Chondrocyte (in vitro differentiated cells): ENCODE measurements around the gene TNFRSF4. TPM values are rescaled to one million over a fixed set of nuclear protein-coding genes. Genes with fewer than 3 reads are reported as not detected.

Experiments
- DNase-seq: peaks from one replicate; pipeline ENCODE4 v3.0.0; 2021; ENCODE audit warnings: mixed read lengths, low spot score
- H3K27ac Mint-ChIP-seq: one replicate; pipeline ENCODE4 v1.8.0; 2021; ENCODE audit warnings: mild to moderate bottlenecking, moderate library complexity, mixed read lengths; ENCODE audit not compliant: unreplicated experiment
- H3K27me3 Mint-ChIP-seq: 2 replicates; pipeline ENCODE4 v1.8.0; 2021; ENCODE audit warnings: low read depth, mixed read lengths
- H3K36me3 Mint-ChIP-seq: 2 replicates; pipeline ENCODE4 v1.8.0; 2021; ENCODE audit warnings: low read depth, mixed read lengths
- H3K4me1 Mint-ChIP-seq: 2 replicates; pipeline ENCODE4 v1.8.0; 2021; ENCODE audit warnings: low read depth, mild to moderate bottlenecking, mixed read lengths
- H3K4me3 Mint-ChIP-seq: one replicate; pipeline ENCODE4 v1.8.0; 2021; ENCODE audit warnings: mild to moderate bottlenecking, moderate library complexity, mixed read lengths; ENCODE audit not compliant: unreplicated experiment
- H3K9me3 Mint-ChIP-seq: 2 replicates; pipeline ENCODE4 v1.8.0; 2021; ENCODE audit warnings: low read depth, mixed read lengths
- total RNA-seq: library from RNA; stranded (reverse); gene quantifications from 3 replicates; pipeline ENCODE4 v1.2.1, GENCODE V29; 2021
- TF ChIP-seq, protein P1 (sequence below): fragments of 200-600 bp; sonication (generic); IDR thresholded peaks from 2 replicates; pipeline ENCODE4 v1.5.0; 2021; ENCODE audit warnings: antibody characterized with exemption, mild to moderate bottlenecking, moderate library complexity

TNFRSF4 gene
- total RNA-seq, 1 donor from 2014 or later: not detected

DNA sequence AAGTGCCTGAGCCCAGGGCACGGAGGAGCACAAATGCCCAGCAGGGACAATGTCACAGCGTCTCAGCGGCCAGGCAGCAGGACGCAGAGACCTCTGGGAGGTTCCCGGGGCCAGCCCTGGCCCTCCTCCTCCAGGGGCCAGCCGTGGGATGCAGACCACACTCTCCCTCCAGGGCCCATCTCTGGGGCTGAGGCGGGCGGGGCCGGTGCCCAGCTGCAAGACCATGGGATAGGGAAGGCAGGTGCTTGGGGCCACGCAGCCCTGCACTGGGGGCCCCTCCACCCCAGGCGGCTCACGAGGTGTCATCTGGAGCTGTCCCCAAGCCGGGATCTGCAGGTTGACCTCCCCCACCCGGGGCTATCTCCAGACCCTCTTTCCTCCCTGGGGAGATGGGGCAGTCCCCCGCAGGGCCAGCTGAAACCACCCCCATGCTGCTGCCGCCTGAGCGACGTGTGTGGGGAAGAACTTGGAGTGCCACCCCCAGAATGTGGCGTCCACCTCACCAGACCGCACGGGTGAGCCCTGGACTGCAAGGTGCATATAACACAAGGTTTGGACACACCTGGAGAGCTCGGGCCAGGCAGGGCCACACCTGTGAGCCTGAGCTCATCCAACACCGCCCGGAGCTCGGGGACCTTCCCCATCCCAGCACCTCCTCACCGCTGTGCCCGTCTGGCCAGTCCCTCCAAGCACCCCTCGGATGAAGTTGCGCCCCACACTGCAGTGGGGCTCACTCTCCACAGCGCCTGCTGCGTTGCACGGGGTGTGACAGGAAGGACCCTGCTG lies 44.3 kb downstream of the TNFRSF4 start:
- H3K4me3 Mint-ChIP-seq: no peak overlapping the region
- TF ChIP-seq, protein P1, sequence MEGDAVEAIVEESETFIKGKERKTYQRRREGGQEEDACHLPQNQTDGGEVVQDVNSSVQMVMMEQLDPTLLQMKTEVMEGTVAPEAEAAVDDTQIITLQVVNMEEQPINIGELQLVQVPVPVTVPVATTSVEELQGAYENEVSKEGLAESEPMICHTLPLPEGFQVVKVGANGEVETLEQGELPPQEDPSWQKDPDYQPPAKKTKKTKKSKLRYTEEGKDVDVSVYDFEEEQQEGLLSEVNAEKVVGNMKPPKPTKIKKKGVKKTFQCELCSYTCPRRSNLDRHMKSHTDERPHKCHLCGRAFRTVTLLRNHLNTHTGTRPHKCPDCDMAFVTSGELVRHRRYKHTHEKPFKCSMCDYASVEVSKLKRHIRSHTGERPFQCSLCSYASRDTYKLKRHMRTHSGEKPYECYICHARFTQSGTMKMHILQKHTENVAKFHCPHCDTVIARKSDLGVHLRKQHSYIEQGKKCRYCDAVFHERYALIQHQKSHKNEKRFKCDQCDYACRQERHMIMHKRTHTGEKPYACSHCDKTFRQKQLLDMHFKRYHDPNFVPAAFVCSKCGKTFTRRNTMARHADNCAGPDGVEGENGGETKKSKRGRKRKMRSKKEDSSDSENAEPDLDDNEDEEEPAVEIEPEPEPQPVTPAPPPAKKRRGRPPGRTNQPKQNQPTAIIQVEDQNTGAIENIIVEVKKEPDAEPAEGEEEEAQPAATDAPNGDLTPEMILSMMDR: no peak
- H3K4me1 Mint-ChIP-seq: peaks cover 4% of the 10 kb centered on the region
- no peaks in the 10 kb centered on the region for H3K36me3 Mint-ChIP-seq
- peak; percentile 84 for DNase-seq
- peaks cover 7% of the 10 kb centered on the region for H3K27me3 Mint-ChIP-seq
- H3K9me3 Mint-ChIP-seq: no peaks in the 10 kb centered on the region
- no peak overlapping the region for H3K27ac Mint-ChIP-seq

GRCh38 chr1:1168451-1169411 lies 45.2 kb downstream of the TNFRSF4 start:
- Mint-ChIP-seq H3K36me3 (no peaks in the 10 kb centered on the region), H3K27me3 (peaks cover 4% of the 10 kb centered on the region), H3K27ac (no peak overlapping the region), H3K4me3 (no peak overlapping the region), H3K9me3 (no peaks in the 10 kb centered on the region), H3K4me1 (peaks cover 4% of the 10 kb centered on the region)
- TF ChIP-seq, protein P1: no peak
- DNase-seq: peak; percentile 93

- TF ChIP-seq, protein P1: no peak
- Mint-ChIP-seq H3K9me3 (no peaks in the 10 kb centered on the region), H3K4me1 (peaks cover 4% of the 10 kb centered on the region), H3K27me3 (peaks cover 4% of the 10 kb centered on the region), H3K36me3 (no peaks in the 10 kb centered on the region), H3K4me3 (no peak overlapping the region), H3K27ac (no peak overlapping the region)
- DNase-seq: peak; percentile 77
Observed at GRCh38 chr1:1167841-1168450, 46.0 kb downstream of the TNFRSF4 start.

GRCh38 chr1:1167398-1167821 lies 46.5 kb downstream of the TNFRSF4 start:
- no peaks in the 10 kb centered on the region for H3K36me3 Mint-ChIP-seq
- H3K9me3 Mint-ChIP-seq: no peaks in the 10 kb centered on the region
- H3K27me3 Mint-ChIP-seq: peaks cover 4% of the 10 kb centered on the region
- H3K4me1 Mint-ChIP-seq: peaks cover 4% of the 10 kb centered on the region
- no peak overlapping the region for H3K4me3 Mint-ChIP-seq
- TF ChIP-seq, protein P1: no peak
- no peak overlapping the region for H3K27ac Mint-ChIP-seq
- DNase-seq: peak; percentile 88
